ENCODE results near the gene SOX10. TPM values are rescaled to one million over a fixed set of nuclear protein-coding genes. Genes with fewer than 3 reads are reported as not detected.

SOX10 gene
- total RNA-seq, 2 donors from 2014 or later = 1.5 to 7.0 TPM

DNA sequence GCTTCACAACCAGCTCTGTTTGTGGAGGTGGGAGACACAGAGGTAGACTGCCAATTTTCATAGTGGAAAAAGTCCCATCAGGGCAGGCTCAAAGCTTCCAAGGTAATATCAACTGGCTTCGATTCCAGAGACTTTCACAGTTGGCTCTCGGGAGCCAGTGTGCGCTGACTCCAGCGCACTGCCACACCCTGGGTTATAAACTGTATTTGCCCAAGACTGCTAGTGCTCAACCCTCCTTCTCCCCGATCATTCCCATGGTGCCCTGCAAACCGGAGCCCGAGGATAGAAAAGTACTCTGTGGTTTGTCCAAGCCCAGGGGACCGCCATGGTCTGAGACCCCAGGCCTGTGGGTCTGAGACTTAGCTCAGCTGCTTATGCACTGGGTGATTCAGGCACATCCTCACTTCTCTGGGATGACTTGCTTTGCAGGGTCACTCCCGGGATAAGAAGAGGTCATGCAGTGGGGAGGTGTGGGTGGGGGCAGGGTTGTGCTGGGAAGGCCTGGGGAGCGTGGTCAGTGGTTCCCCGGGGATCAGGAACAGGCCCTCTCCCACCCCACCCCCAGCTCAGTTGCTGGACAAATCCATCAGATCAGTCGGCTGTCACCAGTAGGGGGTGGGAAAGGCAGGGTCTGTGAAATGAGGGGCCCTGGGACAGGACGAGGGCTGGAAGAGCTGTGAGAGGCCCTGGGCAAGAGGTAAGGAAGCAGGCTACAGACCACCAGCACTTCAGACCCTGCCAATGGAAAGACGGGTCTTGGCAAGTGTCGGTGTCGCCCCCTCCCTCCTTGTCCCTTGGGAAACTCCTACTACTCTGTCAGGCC is 46.2 kb upstream of the SOX10 start:
- Histone ChIP-seq H3K36me3 (no peaks in the 10 kb centered on the region), H3K27ac (no peak overlapping the region), H3K27me3 (no peaks in the 10 kb centered on the region), H3K4me3 (no peak overlapping the region), H3K4me1 (peaks cover 0 to 21% of the 10 kb centered on the region in 2 donors), H3K9me3 (no peaks in the 10 kb centered on the region)
- TF ChIP-seq, protein P1, sequence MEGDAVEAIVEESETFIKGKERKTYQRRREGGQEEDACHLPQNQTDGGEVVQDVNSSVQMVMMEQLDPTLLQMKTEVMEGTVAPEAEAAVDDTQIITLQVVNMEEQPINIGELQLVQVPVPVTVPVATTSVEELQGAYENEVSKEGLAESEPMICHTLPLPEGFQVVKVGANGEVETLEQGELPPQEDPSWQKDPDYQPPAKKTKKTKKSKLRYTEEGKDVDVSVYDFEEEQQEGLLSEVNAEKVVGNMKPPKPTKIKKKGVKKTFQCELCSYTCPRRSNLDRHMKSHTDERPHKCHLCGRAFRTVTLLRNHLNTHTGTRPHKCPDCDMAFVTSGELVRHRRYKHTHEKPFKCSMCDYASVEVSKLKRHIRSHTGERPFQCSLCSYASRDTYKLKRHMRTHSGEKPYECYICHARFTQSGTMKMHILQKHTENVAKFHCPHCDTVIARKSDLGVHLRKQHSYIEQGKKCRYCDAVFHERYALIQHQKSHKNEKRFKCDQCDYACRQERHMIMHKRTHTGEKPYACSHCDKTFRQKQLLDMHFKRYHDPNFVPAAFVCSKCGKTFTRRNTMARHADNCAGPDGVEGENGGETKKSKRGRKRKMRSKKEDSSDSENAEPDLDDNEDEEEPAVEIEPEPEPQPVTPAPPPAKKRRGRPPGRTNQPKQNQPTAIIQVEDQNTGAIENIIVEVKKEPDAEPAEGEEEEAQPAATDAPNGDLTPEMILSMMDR (IDR thresholded peaks at IDR 0.05) = no peak
- DNase-seq (ENCODE audit: low spot score) = no peak

DNA sequence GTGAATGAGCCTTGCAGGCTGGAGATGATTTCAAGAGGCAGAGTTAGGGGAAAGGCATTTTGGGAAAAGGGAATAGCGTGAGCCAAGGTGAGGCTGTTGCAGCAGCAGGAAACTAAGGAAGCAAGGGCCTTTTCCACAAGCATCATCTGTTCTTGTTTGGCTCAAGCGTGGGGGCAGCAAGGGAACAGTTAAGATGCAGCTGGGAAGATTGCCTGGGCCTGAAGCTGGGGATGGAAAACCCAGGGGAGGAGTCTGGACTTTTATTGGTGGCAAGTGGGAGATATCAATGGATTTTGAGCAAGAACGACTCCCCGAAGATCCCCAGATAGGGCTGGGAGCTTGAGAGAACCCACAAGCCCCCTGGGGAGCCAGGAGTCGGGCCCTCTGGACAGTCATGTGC is 45.5 kb upstream of the SOX10 start:
- Histone ChIP-seq H3K27ac (no peak overlapping the region), H3K36me3 (no peaks in the 10 kb centered on the region), H3K4me3 (no peak overlapping the region), H3K9me3 (no peaks in the 10 kb centered on the region), H3K27me3 (no peaks in the 10 kb centered on the region), H3K4me1 (peaks cover 0 to 19% of the 10 kb centered on the region in 2 donors)
- TF ChIP-seq, protein P1 (IDR thresholded peaks at IDR 0.05) = no peak
- DNase-seq (ENCODE audit: low spot score) = no peak

GRCh38 chr22:38029370-38029769 is 45.0 kb upstream of the SOX10 start:
- H3K36me3 ChIP-seq = no peaks in the 10 kb centered on the region
- DNase-seq (ENCODE audit: low spot score) = no peak
- no peak overlapping the region for H3K27ac ChIP-seq
- no peaks in the 10 kb centered on the region for H3K9me3 ChIP-seq
- H3K4me1 ChIP-seq = peaks cover 0 to 13% of the 10 kb centered on the region in 2 donors
- TF ChIP-seq, protein P1 (IDR thresholded peaks at IDR 0.05) = no peak
- H3K27me3 ChIP-seq = no peaks in the 10 kb centered on the region
- H3K4me3 ChIP-seq = no peak overlapping the region

DNA sequence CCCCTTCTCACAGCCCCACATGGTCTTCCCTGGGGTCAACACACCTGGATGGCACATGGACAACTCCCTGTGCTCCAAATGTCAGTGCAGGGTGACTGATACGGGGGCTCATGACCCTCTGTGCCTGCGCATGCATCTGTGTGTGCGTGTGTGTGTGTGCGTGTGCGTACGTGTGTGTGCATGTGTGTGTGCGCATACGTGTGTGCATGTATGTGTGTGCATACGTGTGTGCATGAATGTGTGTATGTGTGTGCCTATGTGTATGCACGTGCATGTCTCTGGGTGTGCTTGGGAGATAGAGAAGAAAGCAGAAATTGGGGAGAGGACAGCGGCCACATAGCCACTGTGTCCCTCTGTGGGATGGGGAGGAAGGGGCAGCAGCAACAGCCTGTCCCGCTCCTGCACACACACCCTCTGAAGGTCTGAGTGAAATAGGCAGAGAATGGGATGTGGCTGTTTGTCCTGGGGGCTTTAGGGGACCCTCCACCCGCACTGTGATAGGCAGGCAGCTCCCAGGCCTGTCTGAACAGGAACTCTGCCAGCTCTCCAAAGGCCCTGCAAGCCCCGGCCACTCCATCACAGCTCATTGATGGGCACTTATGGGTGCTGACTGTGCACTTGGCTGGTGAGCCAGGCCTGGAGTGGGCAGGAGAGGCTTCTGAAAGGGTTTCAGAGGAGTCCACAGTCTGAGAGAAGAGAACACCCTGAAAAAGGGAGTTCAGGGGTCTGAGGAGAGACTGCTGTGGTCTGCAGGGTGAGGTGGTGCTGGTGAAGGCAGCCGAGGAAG is 44.2 kb upstream of the SOX10 start:
- peaks cover 0 to 5% of the 10 kb centered on the region in 2 donors for H3K4me1 ChIP-seq
- TF ChIP-seq, protein P1 (IDR thresholded peaks at IDR 0.05) = no peak
- H3K9me3 ChIP-seq = no peaks in the 10 kb centered on the region
- H3K27me3 ChIP-seq = no peaks in the 10 kb centered on the region
- H3K27ac ChIP-seq = no peak overlapping the region
- DNase-seq (ENCODE audit: low spot score) = no peak
- H3K36me3 ChIP-seq = no peaks in the 10 kb centered on the region
- H3K4me3 ChIP-seq = no peak overlapping the region

DNA sequence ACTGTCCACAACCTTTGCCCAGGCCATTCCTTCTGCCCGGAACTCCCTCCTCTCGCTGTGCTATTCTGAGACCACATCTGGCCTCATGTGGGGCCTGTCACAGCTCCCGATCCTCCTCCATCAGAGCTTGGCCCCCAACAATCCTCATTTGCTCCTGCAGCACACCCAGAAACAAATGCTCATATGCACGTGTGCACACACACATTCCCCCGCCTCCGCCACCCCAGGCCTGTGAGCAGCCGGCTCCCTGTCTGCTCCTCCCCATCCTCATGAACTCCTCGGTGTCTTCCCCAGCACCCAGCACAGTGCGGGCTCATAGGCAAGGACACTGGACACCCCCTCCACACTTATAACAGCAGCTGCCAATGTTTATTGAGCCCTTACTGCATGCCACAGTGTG is 43.1 kb upstream of the SOX10 start:
- Histone ChIP-seq H3K27ac (no peak overlapping the region), H3K27me3 (no peaks in the 10 kb centered on the region), H3K9me3 (no peaks in the 10 kb centered on the region), H3K4me3 (no peak overlapping the region), H3K36me3 (no peaks in the 10 kb centered on the region), H3K4me1 (no peaks in the 10 kb centered on the region)
- TF ChIP-seq, protein P1 (IDR thresholded peaks at IDR 0.05) = no peak
- DNase-seq (ENCODE audit: low spot score) = no peak
